AG09319 (cell line): ENCODE measurements around the gene IL36RN.

ENCODE experiments used
- DNase-seq: peaks from one replicate; pipeline ENCODE4 v3.0.0-alpha.2; 2010; ENCODE audit warnings: low read depth; ENCODE audit errors: extremely low read depth
- TF ChIP-seq, protein P1 (sequence below): IDR thresholded peaks from 2 replicates; pipeline ENCODE4 v1.5.1; 2011; ENCODE audit warnings: low read depth, mild to moderate bottlenecking, inconsistent platforms, low read length, moderate library complexity

Gene IL36RN

GRCh38 chr2:113102133-113102532 is 43.1 kb downstream of the IL36RN start:
- TF ChIP-seq, protein P1, sequence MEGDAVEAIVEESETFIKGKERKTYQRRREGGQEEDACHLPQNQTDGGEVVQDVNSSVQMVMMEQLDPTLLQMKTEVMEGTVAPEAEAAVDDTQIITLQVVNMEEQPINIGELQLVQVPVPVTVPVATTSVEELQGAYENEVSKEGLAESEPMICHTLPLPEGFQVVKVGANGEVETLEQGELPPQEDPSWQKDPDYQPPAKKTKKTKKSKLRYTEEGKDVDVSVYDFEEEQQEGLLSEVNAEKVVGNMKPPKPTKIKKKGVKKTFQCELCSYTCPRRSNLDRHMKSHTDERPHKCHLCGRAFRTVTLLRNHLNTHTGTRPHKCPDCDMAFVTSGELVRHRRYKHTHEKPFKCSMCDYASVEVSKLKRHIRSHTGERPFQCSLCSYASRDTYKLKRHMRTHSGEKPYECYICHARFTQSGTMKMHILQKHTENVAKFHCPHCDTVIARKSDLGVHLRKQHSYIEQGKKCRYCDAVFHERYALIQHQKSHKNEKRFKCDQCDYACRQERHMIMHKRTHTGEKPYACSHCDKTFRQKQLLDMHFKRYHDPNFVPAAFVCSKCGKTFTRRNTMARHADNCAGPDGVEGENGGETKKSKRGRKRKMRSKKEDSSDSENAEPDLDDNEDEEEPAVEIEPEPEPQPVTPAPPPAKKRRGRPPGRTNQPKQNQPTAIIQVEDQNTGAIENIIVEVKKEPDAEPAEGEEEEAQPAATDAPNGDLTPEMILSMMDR = no peak
- no peak for DNase-seq

- TF ChIP-seq, protein P1 = no peak
- no peak for DNase-seq
These were observed 44.3 kb downstream of the IL36RN start for GRCh38 chr2:113103277-113103676.

GRCh38 chr2:113104054-113104611 is 45.1 kb downstream of the IL36RN start:
- TF ChIP-seq, protein P1 = no peak
- DNase-seq = no peak

GRCh38 chr2:113105047-113105785 is 46.2 kb downstream of the IL36RN start:
- TF ChIP-seq, protein P1 = no peak
- no peak for DNase-seq

GRCh38 chr2:113111121-113111520 is 52.1 kb downstream of the IL36RN start:
- TF ChIP-seq, protein P1 = no peak
- DNase-seq = no peak

GRCh38 chr2:113111823-113112287 is 52.9 kb downstream of the IL36RN start:
- TF ChIP-seq, protein P1 = no peak
- no peak for DNase-seq

GRCh38 chr2:113112441-113112840 is 53.4 kb downstream of the IL36RN start:
- TF ChIP-seq, protein P1 = no peak
- no peak for DNase-seq
